Cardiac fibroblast (primary cell): Measurements from ENCODE around the gene NEDD4L.

ENCODE experiments used
- DNase-seq, 2 donors: peaks; one replicate each; pipeline versions ENCODE4 v3.0.0 to v3.0.0-alpha.2; 2010; ENCODE audit warnings: low read depth in 2 of 2
- H3K4me3 ChIP-seq, 2 donors: replicated peaks in 1 of 2; 1 replicate in 1 of 2; 2 replicates in 1 of 2; pipeline ENCODE4 v1.5.1; 2011; ENCODE audit warnings: low read depth in 2 of 2, low read length in 2 of 2, mild to moderate bottlenecking in 2 of 2, moderate library complexity in 1 of 2
- TF ChIP-seq, protein P1 (sequence below): IDR thresholded peaks from one replicate; pipeline ENCODE4 v1.5.1; 2011; ENCODE audit warnings: low read depth, mild to moderate bottlenecking, low read length, inconsistent platforms

Gene NEDD4L

DNA sequence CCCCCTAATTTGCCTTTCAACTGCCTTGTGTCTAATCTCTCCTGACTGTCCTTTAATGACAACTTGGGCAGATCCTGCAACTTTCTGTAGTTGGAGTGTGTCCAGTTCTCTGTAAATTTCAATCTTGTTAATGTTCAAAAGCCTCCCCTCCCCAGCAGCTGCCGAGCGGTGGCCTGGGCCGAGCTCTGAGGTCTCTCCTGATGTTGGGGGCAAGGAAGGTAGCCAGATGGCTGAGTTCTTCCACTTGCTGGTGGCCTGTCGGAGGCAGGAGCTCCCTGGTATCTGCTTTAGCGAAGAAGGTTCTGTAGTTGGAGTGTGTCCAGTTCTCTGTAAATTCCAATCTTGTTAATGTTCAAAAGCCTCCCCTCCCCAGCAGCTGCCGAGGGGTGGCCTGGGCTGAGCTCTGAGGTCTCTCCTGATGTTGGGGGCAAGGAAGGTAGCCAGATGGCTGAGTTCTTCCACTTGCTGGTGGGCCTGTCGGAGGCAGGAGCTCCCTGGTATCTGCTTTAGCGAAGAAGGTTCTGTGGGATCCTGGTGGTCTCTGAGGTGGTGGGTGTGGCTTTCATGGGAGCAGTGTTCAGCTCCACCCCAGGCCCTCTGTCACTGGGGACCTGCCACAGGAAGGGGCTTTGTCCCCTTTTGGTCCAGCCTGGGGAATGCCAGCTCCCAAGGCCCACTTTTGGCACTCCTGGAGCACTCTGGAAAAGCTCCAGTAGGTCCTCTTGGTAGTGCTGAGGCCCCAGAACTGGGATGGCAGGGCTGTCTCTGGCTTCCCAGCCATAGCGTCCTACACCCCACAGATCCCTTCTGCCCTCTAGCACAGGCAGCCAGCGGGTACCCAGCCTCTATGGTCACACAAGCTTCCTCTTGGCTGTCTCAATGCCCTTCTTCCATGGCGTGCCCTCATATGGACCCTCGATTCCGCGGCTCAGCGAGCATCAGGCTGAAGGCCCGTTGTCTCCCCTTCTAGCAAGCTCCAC is 373.0 kb downstream of the NEDD4L start:
- TF ChIP-seq, protein P1, sequence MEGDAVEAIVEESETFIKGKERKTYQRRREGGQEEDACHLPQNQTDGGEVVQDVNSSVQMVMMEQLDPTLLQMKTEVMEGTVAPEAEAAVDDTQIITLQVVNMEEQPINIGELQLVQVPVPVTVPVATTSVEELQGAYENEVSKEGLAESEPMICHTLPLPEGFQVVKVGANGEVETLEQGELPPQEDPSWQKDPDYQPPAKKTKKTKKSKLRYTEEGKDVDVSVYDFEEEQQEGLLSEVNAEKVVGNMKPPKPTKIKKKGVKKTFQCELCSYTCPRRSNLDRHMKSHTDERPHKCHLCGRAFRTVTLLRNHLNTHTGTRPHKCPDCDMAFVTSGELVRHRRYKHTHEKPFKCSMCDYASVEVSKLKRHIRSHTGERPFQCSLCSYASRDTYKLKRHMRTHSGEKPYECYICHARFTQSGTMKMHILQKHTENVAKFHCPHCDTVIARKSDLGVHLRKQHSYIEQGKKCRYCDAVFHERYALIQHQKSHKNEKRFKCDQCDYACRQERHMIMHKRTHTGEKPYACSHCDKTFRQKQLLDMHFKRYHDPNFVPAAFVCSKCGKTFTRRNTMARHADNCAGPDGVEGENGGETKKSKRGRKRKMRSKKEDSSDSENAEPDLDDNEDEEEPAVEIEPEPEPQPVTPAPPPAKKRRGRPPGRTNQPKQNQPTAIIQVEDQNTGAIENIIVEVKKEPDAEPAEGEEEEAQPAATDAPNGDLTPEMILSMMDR: no peak
- H3K4me3 ChIP-seq: no peak overlapping the region
- peak; percentile 52 to 75 for DNase-seq

DNA sequence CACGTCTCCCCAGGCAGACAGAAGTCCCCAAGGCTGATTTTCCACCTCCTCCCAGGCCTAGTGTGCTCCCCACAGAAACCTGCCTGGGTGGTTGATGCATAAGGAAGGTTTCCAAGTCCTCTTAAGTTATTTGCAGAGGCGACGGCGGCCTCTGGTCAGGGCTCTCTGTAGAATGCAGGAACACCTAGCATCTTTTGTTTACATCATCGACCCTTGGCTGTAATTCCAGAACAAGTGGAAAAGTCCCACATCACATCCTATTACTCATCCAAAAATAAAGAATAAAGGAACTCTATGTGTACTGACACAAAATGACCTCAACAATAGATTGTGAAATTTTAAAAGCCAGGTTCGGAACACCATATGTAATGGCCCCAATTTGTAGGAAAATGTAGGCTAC is 373.7 kb downstream of the NEDD4L start:
- H3K4me3 ChIP-seq: no peak overlapping the region
- TF ChIP-seq, protein P1: no peak
- peak; percentile 67 to 93 for DNase-seq

DNA sequence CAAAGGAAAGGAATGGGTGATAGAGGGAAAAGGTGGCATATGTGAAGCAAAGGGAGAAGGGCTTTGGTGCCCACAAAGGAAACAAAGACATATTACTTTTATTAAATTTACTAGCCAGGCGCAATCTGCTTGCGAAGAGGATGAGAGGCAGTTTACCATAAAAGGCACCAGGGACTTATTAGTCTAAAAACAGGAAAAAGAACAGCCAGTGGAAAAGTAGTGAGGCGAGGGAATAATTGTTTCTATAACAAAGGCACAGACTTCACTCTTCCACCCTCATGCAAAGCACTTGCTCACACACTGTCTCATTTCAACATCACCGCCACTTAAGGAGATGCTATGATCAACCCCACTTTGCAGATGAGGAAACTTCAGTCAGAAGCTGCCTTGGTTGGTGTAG is 374.3 kb downstream of the NEDD4L start:
- DNase-seq: peak in 1 of 2 donors; percentile 37
- H3K4me3 ChIP-seq: no peak overlapping the region
- TF ChIP-seq, protein P1: no peak

DNA sequence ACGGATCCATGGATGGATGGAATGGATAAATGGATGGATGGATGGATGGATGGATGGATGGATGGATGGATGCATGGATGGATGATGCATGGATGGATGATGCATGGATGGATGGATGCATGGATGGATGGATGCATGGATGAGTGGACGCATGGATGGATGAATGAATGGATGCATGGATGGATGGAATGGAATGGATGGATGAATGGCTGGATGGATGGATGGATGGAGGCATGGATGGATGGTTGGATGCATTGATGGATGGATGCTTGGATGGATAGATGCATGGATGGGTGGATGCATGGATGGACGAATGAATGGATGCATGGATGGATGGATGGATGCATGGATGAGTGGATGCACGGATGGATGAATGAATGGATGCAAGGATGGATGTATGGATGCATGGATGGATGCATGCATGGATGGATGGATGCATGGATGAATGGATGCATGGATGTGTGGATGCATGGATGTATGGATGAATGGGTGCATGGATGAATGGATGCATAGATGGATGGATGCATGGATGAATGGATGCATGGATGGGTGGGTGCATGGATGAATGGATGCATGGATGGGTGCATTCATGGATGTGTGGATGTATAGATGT is 375.7 kb downstream of the NEDD4L start:
- no peak for DNase-seq
- no peak overlapping the region for H3K4me3 ChIP-seq
- TF ChIP-seq, protein P1: no peak

DNA sequence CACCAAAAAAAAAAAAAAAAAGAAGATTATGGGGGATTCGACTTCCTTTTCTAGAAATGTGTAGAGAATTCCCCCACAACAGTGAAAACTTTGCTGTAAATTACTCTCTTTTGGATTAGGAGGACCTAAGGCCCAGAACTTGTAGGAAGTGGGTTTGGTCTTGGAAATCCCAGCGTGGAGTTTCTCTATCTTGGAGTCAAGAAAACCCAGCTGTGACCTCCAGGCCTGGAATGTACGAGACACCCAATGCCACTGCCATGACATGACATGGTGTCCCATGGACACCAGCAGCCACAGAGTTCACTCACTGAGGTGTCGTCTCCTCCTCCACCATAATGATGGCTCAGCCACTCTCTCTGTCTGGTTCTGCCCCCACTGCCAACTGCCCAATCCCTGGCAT is 382.6 kb downstream of the NEDD4L start:
- TF ChIP-seq, protein P1: no peak
- no peak overlapping the region for H3K4me3 ChIP-seq
- DNase-seq: no peak

DNA sequence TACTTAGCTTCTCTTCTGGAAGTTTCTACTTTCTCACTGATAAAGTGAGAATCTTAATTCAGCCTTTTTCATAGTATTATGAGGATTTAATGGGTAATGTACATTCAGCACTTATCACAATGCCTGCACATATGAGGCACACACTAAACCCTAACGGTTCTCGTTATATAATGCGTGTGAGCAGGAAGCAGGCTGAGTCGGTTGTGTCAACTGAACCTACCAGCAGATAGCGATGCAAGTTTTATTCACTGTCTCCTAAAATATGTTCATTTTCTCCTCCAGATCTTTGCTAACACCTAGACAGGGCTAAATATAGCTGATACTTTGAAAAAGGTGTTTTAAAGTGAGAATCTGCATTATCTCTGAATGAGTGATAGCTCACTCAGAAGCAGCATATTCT is 383.3 kb downstream of the NEDD4L start:
- TF ChIP-seq, protein P1: no peak
- H3K4me3 ChIP-seq: no peak overlapping the region
- DNase-seq: no peak
